RWPE2 (cell line): ENCODE results near the gene MICA.

Source experiments
- ATAC-seq: fragments of 200-7000 bp; cut with Tn5 transposase; 3 replicates; pipeline ENCODE4 v1.9.1; 2021; ENCODE audit warnings: low read depth
- DNase-seq: peaks from one replicate; pipeline ENCODE4 v3.0.0-alpha.2; 2020; ENCODE audit warnings: low spot score
- H3K27ac ChIP-seq: fragments of 450-650 bp; 2 replicates; pipeline ENCODE4 v1.5.1; 2017; ENCODE audit warnings: mild to moderate bottlenecking; ENCODE audit not compliant: poor library complexity, severe bottlenecking
- H3K27me3 ChIP-seq: fragments of 250-450 bp; sonication (Bioruptor Pico); 2 replicates; pipeline ENCODE4 v1.5.1; 2021; ENCODE audit warnings: mild to moderate bottlenecking, moderate library complexity; ENCODE audit not compliant: insufficient read depth, poor library complexity, severe bottlenecking
- H3K36me3 ChIP-seq: fragments of 250-450 bp; sonication (Bioruptor Pico); 2 replicates; pipeline ENCODE4 v1.5.1; 2020; ENCODE audit warnings: low read depth, mild to moderate bottlenecking, moderate library complexity
- H3K4me1 ChIP-seq: fragments of 250-450 bp; sonication (Bioruptor Pico); 2 replicates; pipeline ENCODE4 v1.5.1; 2021; ENCODE audit warnings: mild to moderate bottlenecking, moderate library complexity; ENCODE audit not compliant: insufficient read depth, poor library complexity, severe bottlenecking
- H3K4me3 ChIP-seq: fragments of 250-450 bp; sonication (Bioruptor Pico); 2 replicates; pipeline ENCODE4 v1.5.1; 2021; ENCODE audit warnings: mild to moderate bottlenecking, moderate library complexity; ENCODE audit not compliant: severe bottlenecking
- H3K9me3 ChIP-seq: fragments of 250-450 bp; sonication (Bioruptor Pico); 2 replicates; pipeline ENCODE4 v1.5.1; 2021; ENCODE audit warnings: mild to moderate bottlenecking, moderate library complexity; ENCODE audit not compliant: severe bottlenecking
- TF ChIP-seq, protein P1 (sequence below): fragments of 450-650 bp; IDR thresholded peaks from one replicate; pipeline ENCODE4 v1.5.1; 2017; ENCODE audit warnings: mild to moderate bottlenecking, moderate library complexity; ENCODE audit not compliant: poor library complexity, severe bottlenecking

Gene MICA

DNA sequence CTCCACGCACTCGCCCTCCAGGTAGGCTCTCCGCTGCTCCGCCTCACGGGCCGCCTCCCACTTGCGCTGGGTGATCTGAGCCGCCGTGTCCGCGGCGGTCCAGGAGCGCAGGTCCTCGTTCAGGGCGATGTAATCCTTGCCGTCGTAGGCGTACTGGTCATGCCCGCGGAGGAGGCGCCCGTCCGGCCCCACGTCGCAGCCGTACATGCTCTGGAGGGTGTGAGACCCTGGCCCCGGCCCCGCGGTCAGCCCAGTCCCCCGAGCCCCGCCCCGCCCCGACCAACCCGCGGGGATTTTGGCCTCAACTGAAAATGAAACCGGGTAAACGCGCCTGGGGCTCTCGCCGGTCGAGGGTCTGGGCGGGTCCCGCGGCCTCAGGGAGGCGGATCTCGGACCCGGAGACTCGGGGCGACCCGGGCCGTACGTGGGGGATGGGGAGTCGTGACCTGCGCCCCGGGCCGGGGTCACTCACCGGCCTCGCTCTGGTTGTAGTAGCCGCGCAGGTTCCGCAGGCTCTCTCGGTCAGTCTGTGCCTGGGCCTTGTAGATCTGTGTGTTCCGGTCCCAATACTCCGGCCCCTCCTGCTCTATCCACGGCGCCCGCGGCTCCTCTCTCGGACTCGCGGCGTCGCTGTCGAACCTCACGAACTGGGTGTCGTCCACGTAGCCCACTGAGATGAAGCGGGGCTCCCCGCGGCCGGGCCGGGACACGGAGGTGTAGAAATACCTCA is 47.0 kb upstream of the MICA start:
- Histone ChIP-seq H3K9me3 (no peaks in the 10 kb centered on the region), H3K4me3 (peak overlapping the region; percentile 71), H3K4me1 (no peaks in the 10 kb centered on the region), H3K27ac (no peak overlapping the region), H3K36me3 (no peaks in the 10 kb centered on the region), H3K27me3 (no peaks in the 10 kb centered on the region)
- peak; percentile 51 for ATAC-seq
- no peak for DNase-seq
- TF ChIP-seq, protein P1, sequence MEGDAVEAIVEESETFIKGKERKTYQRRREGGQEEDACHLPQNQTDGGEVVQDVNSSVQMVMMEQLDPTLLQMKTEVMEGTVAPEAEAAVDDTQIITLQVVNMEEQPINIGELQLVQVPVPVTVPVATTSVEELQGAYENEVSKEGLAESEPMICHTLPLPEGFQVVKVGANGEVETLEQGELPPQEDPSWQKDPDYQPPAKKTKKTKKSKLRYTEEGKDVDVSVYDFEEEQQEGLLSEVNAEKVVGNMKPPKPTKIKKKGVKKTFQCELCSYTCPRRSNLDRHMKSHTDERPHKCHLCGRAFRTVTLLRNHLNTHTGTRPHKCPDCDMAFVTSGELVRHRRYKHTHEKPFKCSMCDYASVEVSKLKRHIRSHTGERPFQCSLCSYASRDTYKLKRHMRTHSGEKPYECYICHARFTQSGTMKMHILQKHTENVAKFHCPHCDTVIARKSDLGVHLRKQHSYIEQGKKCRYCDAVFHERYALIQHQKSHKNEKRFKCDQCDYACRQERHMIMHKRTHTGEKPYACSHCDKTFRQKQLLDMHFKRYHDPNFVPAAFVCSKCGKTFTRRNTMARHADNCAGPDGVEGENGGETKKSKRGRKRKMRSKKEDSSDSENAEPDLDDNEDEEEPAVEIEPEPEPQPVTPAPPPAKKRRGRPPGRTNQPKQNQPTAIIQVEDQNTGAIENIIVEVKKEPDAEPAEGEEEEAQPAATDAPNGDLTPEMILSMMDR = no peak

DNA sequence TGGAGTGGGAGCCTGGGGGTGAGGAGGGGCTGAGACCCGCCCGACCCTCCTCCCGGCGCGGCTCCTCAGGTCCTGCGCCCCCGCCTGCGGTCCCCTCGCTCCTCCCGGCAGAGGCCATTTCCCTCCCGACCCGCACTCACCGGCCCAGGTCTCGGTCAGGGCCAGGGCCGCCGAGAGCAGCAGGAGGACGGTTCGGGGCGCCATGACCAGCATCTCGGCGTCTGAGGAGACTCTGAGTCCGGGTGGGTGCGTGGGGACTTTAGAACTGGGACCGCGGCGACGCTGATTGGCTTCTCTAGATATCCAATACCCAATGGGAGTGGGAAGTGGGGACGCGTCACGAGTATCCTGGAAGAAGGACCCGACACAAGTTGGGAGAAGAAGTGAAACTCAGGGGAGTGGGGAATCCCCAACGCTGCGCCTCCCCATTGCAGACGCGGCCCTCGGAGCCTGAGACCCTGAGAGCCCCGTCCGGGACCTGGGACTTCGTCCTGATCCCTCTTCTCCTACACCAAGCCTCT is 46.4 kb upstream of the MICA start, which contains the start of gene HLA-B:
Gene HLA-B (minus strand): TSS at position 234 of the 521 bp plus-strand sequence. CDS start 21 bp downstream, at position 213.
- Histone ChIP-seq H3K9me3 (no peaks in the 10 kb centered on the region), H3K4me1 (no peaks in the 10 kb centered on the region), H3K36me3 (no peaks in the 10 kb centered on the region), H3K4me3 (peak within 1 kb of the TSS; percentile 71), H3K27me3 (no peaks in the 10 kb centered on the region), H3K27ac (no peak within 1 kb of the TSS)
- peak; percentile 93 for ATAC-seq
- DNase-seq = no peak
- TF ChIP-seq, protein P1 = no peak

DNA sequence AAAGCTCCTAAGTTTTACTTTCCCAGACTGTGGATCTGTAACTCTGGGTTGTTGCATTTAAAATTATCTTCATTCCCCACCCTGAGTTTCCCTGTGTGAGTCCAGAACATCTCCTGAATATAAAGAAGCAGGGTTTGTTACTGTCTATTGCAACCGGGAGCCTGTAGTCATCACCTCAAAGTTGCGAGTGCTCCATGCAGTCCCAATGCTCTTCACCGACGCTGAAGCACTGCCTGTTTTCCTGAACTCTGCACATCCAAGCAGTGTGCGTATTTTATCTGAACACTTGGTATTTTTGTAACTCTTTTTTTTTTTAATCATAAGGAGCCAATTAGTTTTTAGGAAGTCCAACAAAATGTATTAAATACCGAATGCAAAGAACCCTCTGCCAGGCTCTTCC is 45.5 kb upstream of the MICA start:
- no peak overlapping the region for H3K4me3 ChIP-seq
- TF ChIP-seq, protein P1 = no peak
- no peaks in the 10 kb centered on the region for H3K36me3 ChIP-seq
- H3K27ac ChIP-seq = no peak overlapping the region
- H3K9me3 ChIP-seq = no peaks in the 10 kb centered on the region
- ATAC-seq (no peak), DNase-seq (no peak)
- no peaks in the 10 kb centered on the region for H3K4me1 ChIP-seq
- H3K27me3 ChIP-seq = no peaks in the 10 kb centered on the region

DNA sequence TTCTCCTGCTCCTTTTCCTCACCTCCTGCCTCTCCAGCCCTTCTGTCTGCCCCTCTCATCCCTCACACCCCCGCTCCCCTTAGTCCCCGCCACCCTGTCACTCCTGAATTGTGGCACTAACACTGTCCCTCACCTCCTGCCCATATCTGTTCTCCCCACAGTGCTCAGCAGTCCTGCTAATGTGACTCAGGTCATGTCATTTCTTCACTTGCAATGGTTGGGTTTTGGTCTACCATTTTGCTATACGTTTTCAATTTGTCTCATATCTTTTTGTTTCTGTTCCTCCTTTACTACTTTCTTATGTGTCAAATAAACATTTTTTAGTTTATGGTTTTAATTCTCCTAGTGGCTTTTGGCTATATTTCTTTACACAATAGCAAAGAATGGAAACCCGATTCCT is 45.1 kb upstream of the MICA start:
- no peak overlapping the region for H3K4me3 ChIP-seq
- no peaks in the 10 kb centered on the region for H3K36me3 ChIP-seq
- DNase-seq = no peak
- H3K9me3 ChIP-seq = no peaks in the 10 kb centered on the region
- no peak for ATAC-seq
- H3K4me1 ChIP-seq = no peaks in the 10 kb centered on the region
- no peak overlapping the region for H3K27ac ChIP-seq
- TF ChIP-seq, protein P1 = no peak
- H3K27me3 ChIP-seq = no peaks in the 10 kb centered on the region

DNA sequence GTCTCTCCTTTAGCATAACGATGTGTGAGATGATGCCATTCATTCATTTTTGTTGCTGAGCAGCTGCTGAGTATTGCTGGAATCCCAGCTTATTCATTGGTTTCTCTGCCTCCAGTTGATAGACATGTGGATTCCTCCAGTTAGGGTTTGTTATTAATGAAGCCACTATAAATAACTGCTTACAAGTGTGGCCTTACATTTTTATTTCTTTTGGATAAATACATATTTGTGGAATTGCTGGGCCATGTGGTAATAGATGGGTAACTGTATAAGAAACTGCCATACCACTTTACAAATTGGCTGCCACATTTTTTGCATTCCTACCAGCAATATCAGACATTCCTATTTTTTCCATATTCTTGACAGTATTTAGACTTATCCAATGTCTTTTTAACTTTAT is 43.8 kb upstream of the MICA start:
- DNase-seq = no peak

More for the DNA sequence above, 43.8 kb upstream of the MICA start:
- no peak overlapping the region for H3K4me3 ChIP-seq
- no peaks in the 10 kb centered on the region for H3K4me1 ChIP-seq
- H3K36me3 ChIP-seq = no peaks in the 10 kb centered on the region
- no peak for ATAC-seq
- TF ChIP-seq, protein P1 = no peak
- no peaks in the 10 kb centered on the region for H3K9me3 ChIP-seq
- no peak overlapping the region for H3K27ac ChIP-seq
- H3K27me3 ChIP-seq = no peaks in the 10 kb centered on the region
